WTC11 (cell line): ENCODE results near the gene PACSIN1. TPM values are rescaled to one million over a fixed set of nuclear protein-coding genes. Genes with fewer than 3 reads are reported as not detected.

Experiments
- ATAC-seq: fragments of 200-7000 bp; cut with Tn5 transposase; 2 replicates; pipeline ENCODE4 v1.10.0; 2021; ENCODE audit warnings: mild to moderate bottlenecking, moderate library complexity
- CTCF ChIA-PET: fragments of 300-600 bp; sonication (Branson Sonifier 250); formaldehyde crosslinking; loops from one replicate; lab custom pipeline; 2021; ENCODE audit warnings: antibody characterized with exemption; lab: Charles Lee
- POLR2A ChIA-PET: fragments of 350-600 bp; sonication (Branson Sonifier 250); formaldehyde crosslinking; loops from one replicate; lab custom pipeline; 2021; ENCODE audit warnings: antibody characterized with exemption; lab: Charles Lee
- DNase-seq: peaks from one replicate; pipeline ENCODE4 v3.0.0; 2021; ENCODE audit warnings: low spot score
- H3K27ac Mint-ChIP-seq: 2 replicates; pipeline ENCODE4 v1.8.0; 2021; ENCODE audit warnings: mixed read lengths
- H3K27me3 Mint-ChIP-seq: 2 replicates; pipeline ENCODE4 v1.8.0; 2021; ENCODE audit warnings: low read depth, mild to moderate bottlenecking, moderate library complexity, mixed read lengths
- H3K36me3 Mint-ChIP-seq: 2 replicates; pipeline ENCODE4 v1.8.0; 2021; ENCODE audit warnings: mixed read lengths
- H3K4me1 Mint-ChIP-seq: 2 replicates; pipeline ENCODE4 v1.8.0; 2022; ENCODE audit warnings: mixed read lengths
- H3K4me3 Mint-ChIP-seq: 2 replicates; pipeline ENCODE4 v1.8.0; 2021; ENCODE audit warnings: mild to moderate bottlenecking, moderate library complexity, mixed read lengths
- H3K9me3 Mint-ChIP-seq: 2 replicates; pipeline ENCODE4 v1.8.0; 2021; ENCODE audit warnings: mixed read lengths
- AR ChIP-seq: fragments of 250-450 bp; sonication (Bioruptor Pico); IDR thresholded peaks from 2 replicates; pipeline ENCODE4 v1.9.0; 2021; ENCODE audit warnings: mild to moderate bottlenecking
- ATF6 ChIP-seq: sonication (generic); formaldehyde crosslinking; IDR thresholded peaks from 2 replicates; pipeline ENCODE4 v1.8.1; 2023; ENCODE audit warnings: mild to moderate bottlenecking, missing genetic modification reagents
- CDX4 ChIP-seq: fragments of 250-450 bp; sonication (Bioruptor Pico); IDR thresholded peaks from 2 replicates; pipeline ENCODE4 v1.9.0; 2021; ENCODE audit warnings: moderate library complexity, mild to moderate bottlenecking, inconsistent platforms, borderline replicate concordance
- CREB1 ChIP-seq: sonication (generic); formaldehyde crosslinking; IDR thresholded peaks from 2 replicates; pipeline ENCODE4 v1.8.0; 2023; ENCODE audit warnings: mild to moderate bottlenecking, missing genetic modification reagents
- CTCF ChIP-seq: fragments of 200-600 bp; IDR thresholded peaks from 2 replicates; pipeline ENCODE4 v1.8.0; 2022; ENCODE audit warnings: antibody characterized with exemption
- ELF4 ChIP-seq: sonication (generic); formaldehyde crosslinking; IDR thresholded peaks from 2 replicates; pipeline ENCODE4 v1.8.1; 2022; ENCODE audit warnings: low read depth, mild to moderate bottlenecking, moderate library complexity, missing genetic modification reagents
- FOXJ3 ChIP-seq: sonication (generic); formaldehyde crosslinking; IDR thresholded peaks from 2 replicates; pipeline ENCODE4 v1.9.0; 2021; ENCODE audit warnings: missing genetic modification reagents, mild to moderate bottlenecking, borderline replicate concordance
- FOXK1 ChIP-seq: sonication (generic); formaldehyde crosslinking; IDR thresholded peaks from 2 replicates; pipeline ENCODE4 v1.8.0; 2022; ENCODE audit warnings: mild to moderate bottlenecking, moderate library complexity, missing genetic modification reagents
- GRHL2 ChIP-seq: fragments of 250-450 bp; sonication (Bioruptor Pico); IDR thresholded peaks from 2 replicates; pipeline ENCODE4 v1.8.0; 2022; ENCODE audit warnings: mild to moderate bottlenecking, moderate library complexity; ENCODE audit not compliant: insufficient replicate concordance, severe bottlenecking
- HMGA2 ChIP-seq: fragments of 250-450 bp; sonication (Bioruptor Pico); IDR thresholded peaks from 2 replicates; pipeline ENCODE4 v1.4.0; 2021; ENCODE audit warnings: mild to moderate bottlenecking, moderate library complexity
- IRF2 ChIP-seq: sonication (generic); formaldehyde crosslinking; IDR thresholded peaks from 2 replicates; pipeline ENCODE4 v1.8.0; 2022; ENCODE audit warnings: low read depth, missing genetic modification reagents, borderline replicate concordance
- JAZF1 ChIP-seq: fragments of 250-450 bp; sonication (Bioruptor Pico); IDR thresholded peaks from 2 replicates; pipeline ENCODE4 v1.9.0; 2021; ENCODE audit warnings: moderate library complexity, mild to moderate bottlenecking, inconsistent platforms
- NR2C2 ChIP-seq: sonication (generic); formaldehyde crosslinking; IDR thresholded peaks from 2 replicates; pipeline ENCODE4 v1.8.0; 2022; ENCODE audit warnings: mild to moderate bottlenecking, missing genetic modification reagents
- NR3C1 ChIP-seq: sonication (generic); formaldehyde crosslinking; conservative IDR thresholded peaks from 2 replicates; pipeline ENCODE4 v1.8.1; 2023; ENCODE audit warnings: low read depth, mild to moderate bottlenecking, missing genetic modification reagents
- RELA ChIP-seq: sonication (generic); formaldehyde crosslinking; IDR thresholded peaks from 2 replicates; pipeline ENCODE4 v1.8.1; 2022; ENCODE audit warnings: missing genetic modification reagents, mild to moderate bottlenecking, borderline replicate concordance
- RORB ChIP-seq: fragments of 250-450 bp; sonication (Bioruptor Pico); IDR thresholded peaks from 2 replicates; pipeline ENCODE4 v1.9.0; 2021; ENCODE audit warnings: mild to moderate bottlenecking
- SMAD3 ChIP-seq: sonication (generic); formaldehyde crosslinking; IDR thresholded peaks from 2 replicates; pipeline ENCODE4 v1.8.0; 2022; ENCODE audit warnings: missing genetic modification reagents, mild to moderate bottlenecking, borderline replicate concordance
- USF1 ChIP-seq: sonication (generic); formaldehyde crosslinking; IDR thresholded peaks from 2 replicates; pipeline ENCODE4 v1.8.0; 2022; ENCODE audit warnings: mild to moderate bottlenecking, missing genetic modification reagents
- USF2 ChIP-seq: sonication (generic); formaldehyde crosslinking; IDR thresholded peaks from 2 replicates; pipeline ENCODE4 v1.8.1; 2023; ENCODE audit warnings: mild to moderate bottlenecking, missing genetic modification reagents, moderate library complexity
- ZNF232 ChIP-seq: sonication (generic); formaldehyde crosslinking; IDR thresholded peaks from 2 replicates; pipeline ENCODE4 v1.8.0; 2022; ENCODE audit warnings: mild to moderate bottlenecking, missing genetic modification reagents
- ZNF263 ChIP-seq: sonication (generic); formaldehyde crosslinking; IDR thresholded peaks from 2 replicates; pipeline ENCODE4 v1.8.1; 2022; ENCODE audit warnings: low read depth, mild to moderate bottlenecking, moderate library complexity, missing genetic modification reagents
- ZNF396 ChIP-seq: fragments of 250-450 bp; sonication (Bioruptor Pico); IDR thresholded peaks from 2 replicates; pipeline ENCODE4 v1.8.0; 2021; ENCODE audit warnings: mild to moderate bottlenecking, moderate library complexity, borderline replicate concordance
- ZNF671 ChIP-seq: fragments of 250-450 bp; sonication (Bioruptor Pico); IDR thresholded peaks from 2 replicates; pipeline ENCODE4 v1.8.0; 2021; ENCODE audit warnings: mild to moderate bottlenecking
- total RNA-seq: library from RNA; stranded (reverse); gene quantifications from 3 replicates; pipeline ENCODE4 v1.2.3, GENCODE V29; 2021

PACSIN1 gene
- total RNA-seq, 1 experiment from 2014 or later: 12.6 TPM

GRCh38 chr6:34466242-34467185, 638 bp downstream of the PACSIN1 start (continued):
- TF ChIP-seq CTCF: no peak
- no peak for TF ChIP-seq JAZF1 (CRISPR knock-in tag)
- TF ChIP-seq NR3C1 (CRISPR knock-in tag): no peak
- no peak for TF ChIP-seq ATF6
- no peak for TF ChIP-seq GRHL2 (CRISPR knock-in tag)
- TF ChIP-seq ZNF263: no peak

GRCh38 chr6:34468378-34468892, 2.6 kb downstream of the PACSIN1 start:
- ChIA-PET CTCF (interaction anchor here (1.7 to 4.3 kb wide), 3 partner anchors 9 to 141 kb away, joined by 3 to 25 read pairs (median 8); no protein-coding TSS in a partner anchor), POLR2A (no interaction called here)
- peaks cover 9% of the 10 kb centered on the region for H3K27me3 Mint-ChIP-seq
- no peaks in the 10 kb centered on the region for H3K36me3 Mint-ChIP-seq
- H3K27ac Mint-ChIP-seq: no peak overlapping the region
- H3K4me3 Mint-ChIP-seq: no peak overlapping the region
- no peak for DNase-seq
- no peak for TF ChIP-seq ZNF396 (CRISPR knock-in tag)
- TF ChIP-seq AR (CRISPR knock-in tag): no peak
- no peak for TF ChIP-seq ZNF671 (CRISPR knock-in tag)
- TF ChIP-seq JAZF1 (CRISPR knock-in tag): no peak
- TF ChIP-seq HMGA2: no peak
- no peak for ATAC-seq
- no peaks in the 10 kb centered on the region for H3K9me3 Mint-ChIP-seq
- H3K4me1 Mint-ChIP-seq: peaks cover 14% of the 10 kb centered on the region

GRCh38 chr6:34469499-34469898, 3.6 kb downstream of the PACSIN1 start:
- DNase-seq (no peak), ATAC-seq (no peak)
- Mint-ChIP-seq H3K9me3 (peaks cover 10% of the 10 kb centered on the region), H3K4me1 (peaks cover 10% of the 10 kb centered on the region), H3K27ac (no peak overlapping the region), H3K27me3 (peaks cover 9% of the 10 kb centered on the region), H3K4me3 (no peak overlapping the region), H3K36me3 (peaks cover 7% of the 10 kb centered on the region)
- ChIA-PET POLR2A (interaction anchor here (0.6 kb wide), 1 partner anchor 166 kb away, joined by 5 read pairs; no protein-coding TSS in a partner anchor), CTCF (interaction anchor here (0.6 to 2.9 kb wide), 2 partner anchors 10 to 14 kb away, joined by 4 to 8 read pairs; no protein-coding TSS in a partner anchor)
- TF ChIP-seq USF1 (CRISPR knock-in tag) (no peak), NR2C2 (CRISPR knock-in tag) (no peak), ELF4 (CRISPR knock-in tag) (no peak), ZNF232 (CRISPR knock-in tag) (no peak), USF2 (CRISPR knock-in tag) (no peak), FOXK1 (no peak), CDX4 (CRISPR knock-in tag) (no peak), JAZF1 (CRISPR knock-in tag) (no peak), CREB1 (CRISPR knock-in tag) (no peak), IRF2 (CRISPR knock-in tag) (no peak), RELA (CRISPR knock-in tag) (no peak), SMAD3 (CRISPR knock-in tag) (no peak), FOXJ3 (CRISPR knock-in tag) (no peak), HMGA2 (no peak), RORB (CRISPR knock-in tag) (no peak)
